HL-60 (cell line): ENCODE data around the gene CYP2C9.

Experiments
- GABPA ChIP-seq: IDR thresholded peaks from 2 replicates; pipeline ENCODE4 v1.6.1; 2012; ENCODE audit warnings: low read depth
- REST ChIP-seq: IDR thresholded peaks from 2 replicates; pipeline ENCODE4 v1.6.1; 2012; ENCODE audit warnings: low read depth; ENCODE audit not compliant: insufficient replicate concordance
- TF ChIP-seq, protein P1 (sequence below): IDR thresholded peaks from one replicate; pipeline ENCODE4 v1.5.1; 2011; ENCODE audit warnings: low read length, control low read depth, inconsistent platforms; ENCODE audit not compliant: insufficient read depth

- TF ChIP-seq, protein P1, sequence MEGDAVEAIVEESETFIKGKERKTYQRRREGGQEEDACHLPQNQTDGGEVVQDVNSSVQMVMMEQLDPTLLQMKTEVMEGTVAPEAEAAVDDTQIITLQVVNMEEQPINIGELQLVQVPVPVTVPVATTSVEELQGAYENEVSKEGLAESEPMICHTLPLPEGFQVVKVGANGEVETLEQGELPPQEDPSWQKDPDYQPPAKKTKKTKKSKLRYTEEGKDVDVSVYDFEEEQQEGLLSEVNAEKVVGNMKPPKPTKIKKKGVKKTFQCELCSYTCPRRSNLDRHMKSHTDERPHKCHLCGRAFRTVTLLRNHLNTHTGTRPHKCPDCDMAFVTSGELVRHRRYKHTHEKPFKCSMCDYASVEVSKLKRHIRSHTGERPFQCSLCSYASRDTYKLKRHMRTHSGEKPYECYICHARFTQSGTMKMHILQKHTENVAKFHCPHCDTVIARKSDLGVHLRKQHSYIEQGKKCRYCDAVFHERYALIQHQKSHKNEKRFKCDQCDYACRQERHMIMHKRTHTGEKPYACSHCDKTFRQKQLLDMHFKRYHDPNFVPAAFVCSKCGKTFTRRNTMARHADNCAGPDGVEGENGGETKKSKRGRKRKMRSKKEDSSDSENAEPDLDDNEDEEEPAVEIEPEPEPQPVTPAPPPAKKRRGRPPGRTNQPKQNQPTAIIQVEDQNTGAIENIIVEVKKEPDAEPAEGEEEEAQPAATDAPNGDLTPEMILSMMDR = no peak
- TF ChIP-seq REST = no peak
- no peak for TF ChIP-seq GABPA
Observed at GRCh38 chr10:94997741-94998174, 59.3 kb downstream of the CYP2C9 start.
